ENCODE data around the gene OGFOD2. TPM values are rescaled to one million over a fixed set of nuclear protein-coding genes. Genes with fewer than 3 reads are reported as not detected.

Gene OGFOD2
- total and polyA plus RNA-seq, 8 donors = 14.2 to 20.8 (median 17.5) TPM

DNA sequence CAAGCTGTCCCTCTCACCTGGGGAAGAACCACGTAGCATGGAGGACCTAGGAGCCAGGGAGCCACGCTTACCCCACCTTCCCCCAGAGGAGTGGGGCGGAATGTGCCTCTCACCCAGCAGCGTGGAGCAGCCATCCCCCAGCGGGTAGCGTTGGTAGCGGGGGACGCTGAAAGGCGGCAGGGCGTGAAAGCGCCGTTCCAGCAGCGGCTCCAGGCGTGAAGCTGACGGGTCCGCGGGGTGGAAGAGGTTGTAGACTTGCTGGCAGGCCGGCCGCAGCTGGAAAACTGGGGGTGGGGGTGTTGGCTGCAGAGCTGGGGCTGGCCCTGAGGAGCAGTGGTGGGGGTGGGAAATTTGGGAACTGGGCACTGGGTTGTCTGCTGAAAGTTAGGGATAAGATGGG lies 17.3 kb downstream of the OGFOD2 start:
- ATAC-seq = no peak
- TF ChIP-seq, protein P1, sequence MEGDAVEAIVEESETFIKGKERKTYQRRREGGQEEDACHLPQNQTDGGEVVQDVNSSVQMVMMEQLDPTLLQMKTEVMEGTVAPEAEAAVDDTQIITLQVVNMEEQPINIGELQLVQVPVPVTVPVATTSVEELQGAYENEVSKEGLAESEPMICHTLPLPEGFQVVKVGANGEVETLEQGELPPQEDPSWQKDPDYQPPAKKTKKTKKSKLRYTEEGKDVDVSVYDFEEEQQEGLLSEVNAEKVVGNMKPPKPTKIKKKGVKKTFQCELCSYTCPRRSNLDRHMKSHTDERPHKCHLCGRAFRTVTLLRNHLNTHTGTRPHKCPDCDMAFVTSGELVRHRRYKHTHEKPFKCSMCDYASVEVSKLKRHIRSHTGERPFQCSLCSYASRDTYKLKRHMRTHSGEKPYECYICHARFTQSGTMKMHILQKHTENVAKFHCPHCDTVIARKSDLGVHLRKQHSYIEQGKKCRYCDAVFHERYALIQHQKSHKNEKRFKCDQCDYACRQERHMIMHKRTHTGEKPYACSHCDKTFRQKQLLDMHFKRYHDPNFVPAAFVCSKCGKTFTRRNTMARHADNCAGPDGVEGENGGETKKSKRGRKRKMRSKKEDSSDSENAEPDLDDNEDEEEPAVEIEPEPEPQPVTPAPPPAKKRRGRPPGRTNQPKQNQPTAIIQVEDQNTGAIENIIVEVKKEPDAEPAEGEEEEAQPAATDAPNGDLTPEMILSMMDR (IDR thresholded peaks at IDR 0.05) = no peak
- no peak overlapping the region for H3K27ac ChIP-seq
- intact Hi-C loops (cut with DNase I) = no loop called here
- H3K9me3 ChIP-seq = no peaks in the 10 kb centered on the region
- H3K4me3 ChIP-seq = no peak overlapping the region
- H3K36me3 ChIP-seq = peaks cover 0 to 81% of the 10 kb centered on the region in 2 donors
- no peaks in the 10 kb centered on the region for H3K27me3 ChIP-seq
- DNase-seq = peak in 1 of 4 donors; percentile 75
- H3K4me1 ChIP-seq = no peaks in the 10 kb centered on the region

DNA sequence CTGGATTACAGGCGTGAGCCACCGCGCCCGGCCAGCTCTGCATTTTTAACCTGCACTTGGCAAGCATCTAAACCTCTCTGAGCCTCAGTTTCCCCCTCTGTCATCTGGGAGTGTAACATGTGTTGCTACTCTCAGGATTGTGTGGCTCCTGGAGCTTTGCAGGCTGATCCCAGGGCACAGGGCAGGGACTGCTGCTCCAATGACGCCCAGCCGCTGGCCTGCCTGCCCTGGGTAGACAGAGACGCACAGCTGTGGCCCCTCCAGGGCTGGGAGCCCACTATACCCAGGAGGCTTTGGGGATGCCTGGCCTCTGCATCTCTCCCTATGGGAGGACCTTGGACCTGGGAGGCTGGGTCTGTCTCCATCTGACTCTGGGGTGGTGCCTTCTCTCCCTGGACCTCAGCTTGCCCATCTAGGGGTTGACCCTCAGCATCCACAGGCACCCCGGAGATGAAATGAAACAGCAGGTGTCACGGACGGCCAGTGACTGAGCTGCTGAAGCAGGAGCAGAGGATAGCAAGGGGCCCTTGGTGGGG lies 19.2 kb downstream of the OGFOD2 start:
- intact Hi-C loops (cut with DNase I) = no loop called here
- no peaks in the 10 kb centered on the region for H3K4me1 ChIP-seq
- H3K9me3 ChIP-seq = no peaks in the 10 kb centered on the region
- H3K36me3 ChIP-seq = peaks cover 0 to 72% of the 10 kb centered on the region in 2 donors
- H3K27ac ChIP-seq = no peak overlapping the region
- ATAC-seq (no peak), DNase-seq (peak in 1 of 4 donors; percentile 42)
- no peaks in the 10 kb centered on the region for H3K27me3 ChIP-seq
- H3K4me3 ChIP-seq = no peak overlapping the region
- TF ChIP-seq, protein P1 (IDR thresholded peaks at IDR 0.05) = no peak

DNA sequence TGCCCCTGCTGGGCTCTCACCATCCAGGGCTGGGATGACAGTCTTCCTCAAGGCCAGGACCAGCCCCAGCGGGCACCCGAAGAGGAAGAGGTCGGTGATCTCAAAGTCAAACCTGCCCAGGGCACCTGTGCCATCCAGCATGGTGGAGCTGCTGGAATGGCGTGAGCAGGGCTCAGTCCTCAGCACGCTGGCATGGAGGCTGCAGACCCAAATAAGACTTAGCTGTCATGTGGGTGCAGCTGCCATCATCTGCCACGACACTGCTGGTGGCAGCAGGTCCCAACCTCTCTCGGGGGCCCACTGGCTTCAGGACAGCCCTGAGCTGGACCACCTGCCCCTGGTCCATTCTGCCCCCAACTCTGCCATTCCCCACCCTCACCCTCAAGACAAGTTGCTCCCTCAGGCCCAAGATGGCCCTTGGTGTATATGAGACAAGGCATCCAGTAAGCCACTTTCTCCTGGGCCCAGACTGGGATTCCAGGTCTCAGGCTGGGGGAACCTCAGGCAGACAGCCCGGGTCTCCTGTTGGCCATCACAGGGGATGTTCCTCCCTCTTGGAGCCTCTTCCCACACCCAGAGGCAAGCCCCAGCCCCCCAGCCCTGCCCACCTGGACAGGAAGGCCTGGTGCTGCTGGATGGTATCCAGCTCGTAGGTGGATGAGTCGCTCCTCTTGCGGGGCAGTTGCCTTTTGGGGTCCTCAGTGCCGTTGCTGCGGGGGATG lies 19.9 kb downstream of the OGFOD2 start:
- H3K9me3 ChIP-seq = no peaks in the 10 kb centered on the region
- H3K4me3 ChIP-seq = no peak overlapping the region
- DNase-seq (peak in 1 of 4 donors; percentile 54), ATAC-seq (no peak)
- no peaks in the 10 kb centered on the region for H3K4me1 ChIP-seq
- intact Hi-C loops (cut with DNase I) = no loop called here
- peaks cover 0 to 73% of the 10 kb centered on the region in 2 donors for H3K36me3 ChIP-seq
- H3K27me3 ChIP-seq = no peaks in the 10 kb centered on the region
- TF ChIP-seq, protein P1 (IDR thresholded peaks at IDR 0.05) = no peak
- H3K27ac ChIP-seq = no peak overlapping the region

DNA sequence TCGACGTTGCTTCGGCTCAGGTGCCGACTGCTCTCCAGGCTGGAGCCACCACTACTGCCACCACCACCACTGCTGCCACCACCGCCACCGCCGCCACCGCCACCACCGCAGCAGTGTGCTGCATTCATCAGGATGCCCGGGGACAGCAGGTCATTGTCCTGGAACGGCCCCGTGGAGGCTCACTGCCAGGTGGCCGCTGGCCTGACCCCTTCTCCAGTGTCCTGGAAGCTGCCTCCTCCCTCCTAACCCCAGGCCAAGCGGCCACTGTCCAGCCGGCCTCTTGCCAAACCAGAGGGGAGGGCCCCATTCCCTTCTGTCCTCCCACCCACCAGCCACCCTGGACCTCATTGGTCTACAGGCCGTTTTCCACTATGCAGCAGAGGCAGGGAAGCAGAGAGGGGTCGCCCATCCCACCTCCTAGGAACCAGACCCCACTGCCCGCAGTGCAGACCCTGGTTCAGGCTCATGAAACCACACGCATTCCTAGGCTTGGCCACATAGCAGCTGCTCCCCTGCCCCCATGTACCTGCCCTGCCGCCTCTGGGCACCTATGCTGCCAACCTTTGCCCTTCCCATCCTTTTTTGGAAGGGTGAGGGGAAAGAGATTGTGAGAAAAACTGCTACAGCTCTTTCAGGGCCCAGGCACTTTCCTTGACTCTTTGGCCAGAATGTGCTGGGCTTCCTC lies 20.6 kb downstream of the OGFOD2 start:
- Histone ChIP-seq H3K4me3 (no peak overlapping the region), H3K9me3 (no peaks in the 10 kb centered on the region), H3K4me1 (no peaks in the 10 kb centered on the region), H3K27me3 (no peaks in the 10 kb centered on the region), H3K36me3 (peaks cover 0 to 73% of the 10 kb centered on the region in 2 donors), H3K27ac (no peak overlapping the region)
- DNase-seq = peak in 1 of 4 donors; percentile 75
- no peak for ATAC-seq
- intact Hi-C loops (cut with DNase I) = no loop called here
- TF ChIP-seq, protein P1 (IDR thresholded peaks at IDR 0.05) = no peak

DNA sequence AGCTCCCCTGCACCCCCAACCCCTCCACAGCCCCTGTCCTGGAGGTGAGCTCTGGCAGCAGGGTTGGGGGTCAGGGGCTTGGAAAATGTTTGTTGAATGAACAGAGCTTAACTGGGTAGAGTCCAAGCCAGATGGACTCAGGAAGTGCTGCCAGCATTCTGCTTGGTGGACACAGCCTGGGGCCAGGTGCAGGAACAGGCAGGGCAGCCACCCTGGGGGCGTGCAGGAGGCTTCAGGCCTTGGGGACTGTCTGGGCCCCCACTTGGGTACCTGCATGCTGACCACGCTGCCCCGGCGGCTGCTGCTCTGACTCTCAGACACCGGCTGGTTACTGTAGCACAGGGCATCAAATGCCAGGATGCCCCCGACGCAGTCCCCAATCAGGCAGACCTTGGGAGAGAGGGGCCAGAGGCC lies 21.2 kb downstream of the OGFOD2 start:
- Histone ChIP-seq H3K9me3 (no peaks in the 10 kb centered on the region), H3K27ac (no peak overlapping the region), H3K27me3 (no peaks in the 10 kb centered on the region), H3K4me3 (no peak overlapping the region), H3K4me1 (no peaks in the 10 kb centered on the region), H3K36me3 (peaks cover 0 to 73% of the 10 kb centered on the region in 2 donors)
- intact Hi-C loops (cut with DNase I) = no loop called here
- peak in 1 of 4 donors; percentile 74 for DNase-seq
- no peak for ATAC-seq
- TF ChIP-seq, protein P1 (IDR thresholded peaks at IDR 0.05) = no peak

All from left lung (tissue), 10 donors.